Measurements from ENCODE around the gene CEACAM4. TPM values are rescaled to one million over a fixed set of nuclear protein-coding genes. Genes with fewer than 3 reads are reported as not detected.

CEACAM4 gene
- total and polyA plus RNA-seq, 2 of the 8 experiments (the other 6 are each of a cell fraction or from before 2014, with no cell fraction given), result not detected

DNA sequence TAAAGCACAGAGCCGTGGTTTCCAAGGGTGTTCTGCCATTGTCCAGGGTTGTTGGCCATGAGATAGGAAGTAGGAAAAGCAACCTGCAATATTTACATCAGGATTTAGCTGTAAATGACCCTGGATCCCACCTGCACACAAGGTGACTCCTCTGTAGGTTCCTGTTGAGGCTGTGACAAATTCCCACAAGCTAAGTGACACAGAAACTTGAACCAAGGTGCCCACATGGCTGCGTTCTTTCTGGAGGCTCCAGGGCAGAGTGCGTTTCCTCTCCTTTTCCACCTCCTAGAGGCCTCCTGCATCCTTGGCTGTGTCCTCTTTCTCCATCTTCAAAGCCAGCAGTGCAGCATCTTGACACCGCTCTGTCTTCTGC, 39.0 kb downstream of the CEACAM4 start:
- Histone ChIP-seq H3K79me1 (ENCODE audit: low read depth, low read length) (no peaks in the 10 kb centered on the region), H2BK12ac (ENCODE audit: low read depth, low read length) (no peak overlapping the region), H4K8ac (ENCODE audit: extremely low read depth, insufficient read depth, low read length) (no peak overlapping the region), H4K5ac (ENCODE audit: insufficient read length, low read depth, low read length) (no peak overlapping the region), H3K27ac (ENCODE audit: low read depth, low read length) (no peak overlapping the region), H4K20me1 (replicated peaks in 1 of 2; ENCODE audit: control insufficient read depth in 1 of 2, insufficient read depth in 2 of 2, low read length in 2 of 2) (no peaks in the 10 kb centered on the region), H3K4me1 (replicated peaks in 1 of 4; ENCODE audit: control insufficient read depth in 3 of 4, insufficient read depth in 4 of 4, low read length in 3 of 4) (no peaks in the 10 kb centered on the region), H4K91ac (replicated peaks; ENCODE audit: insufficient read length, low read length) (no peak overlapping the region), H2BK15ac (ENCODE audit: low read length) (no peak overlapping the region), H3K4me2 (ENCODE audit: insufficient read depth in 1 of 2, low read depth in 2 of 2, low read length in 2 of 2) (no peak overlapping the region), H2BK20ac (ENCODE audit: low read length) (no peak overlapping the region), H3K4ac (replicated peaks; ENCODE audit: insufficient read length, low read depth, low read length) (no peak overlapping the region), H3K9me3 (ENCODE audit: insufficient read depth in 2 of 2, low read depth in 1 of 2, low read length in 1 of 2) (peaks cover 69 to 86% of the 10 kb centered on the region in 2 experiments), H2BK5ac (ENCODE audit: low read depth, low read length) (no peak overlapping the region), H3K4me3 (ENCODE audit: extremely low read depth in 1 of 4, insufficient read depth in 2 of 4, low read depth in 3 of 4, low read length in 4 of 4) (no peak overlapping the region), H3K18ac (ENCODE audit: extremely low read depth, low read length) (no peak overlapping the region), H3K23me2 (ENCODE audit: low read depth, low read length) (no peaks in the 10 kb centered on the region), H2AK5ac (ENCODE audit: low read depth, low read length) (no peak overlapping the region), H3K56ac (replicated peaks; ENCODE audit: insufficient read length, low read depth, low read length) (no peak overlapping the region), H2AFZ (ENCODE audit: low read length) (no peak overlapping the region), H3K14ac (ENCODE audit: insufficient read length) (no peak overlapping the region), H2BK120ac (replicated peaks; ENCODE audit: low read depth, low read length) (no peak overlapping the region), H3K9ac (replicated peaks in 1 of 4; ENCODE audit: extremely low read depth in 1 of 4, low read depth in 3 of 4, low read length in 3 of 4) (no peak overlapping the region), H3K27me3 (replicated peaks in 1 of 4; ENCODE audit: control insufficient read depth in 3 of 4, extremely low read depth in 1 of 4, insufficient read depth in 3 of 4, low read length in 3 of 4) (no peaks in the 10 kb centered on the region), H3K36me3 (ENCODE audit: control insufficient read depth in 2 of 4, insufficient read depth in 4 of 4, low read length in 3 of 4) (no peaks in the 10 kb centered on the region), H3K79me2 (ENCODE audit: control insufficient read depth in 1 of 2, insufficient read depth in 2 of 2, low read length in 2 of 2) (no peaks in the 10 kb centered on the region), H3K23ac (ENCODE audit: insufficient read length) (no peak overlapping the region)
- POLR2A ChIA-PET (ENCODE audit: partially characterized antibody), result no interaction called here
- no peak for DNase-seq (ENCODE audit: low read depth in 1 of 2, low spot score in 2 of 2)
- CTCF ChIA-PET (ENCODE audit: partially characterized antibody), result interaction anchor here (0.6 to 2.1 kb wide), 2 partner anchors 17 to 249 kb away, joined by 4 to 7 read pairs; no protein-coding TSS in a partner anchor
- no peak for FAIRE-seq
- 51% methylated on average over 4 of the region's 4 CpGs; no CpG with 5 or more reads in 1 of the 2 experiments for WGBS, 2 experiments (ENCODE audit: extremely low coverage in 1 of 2, insufficient coverage in 1 of 2, insufficient read length in 1 of 2, insufficient replicate concordance in 2 of 2, low coverage in 1 of 2, low lambda C conversion rate in 2 of 2, missing lambda C conversion rate in 1 of 2)
- TF ChIP-seq, protein P1, sequence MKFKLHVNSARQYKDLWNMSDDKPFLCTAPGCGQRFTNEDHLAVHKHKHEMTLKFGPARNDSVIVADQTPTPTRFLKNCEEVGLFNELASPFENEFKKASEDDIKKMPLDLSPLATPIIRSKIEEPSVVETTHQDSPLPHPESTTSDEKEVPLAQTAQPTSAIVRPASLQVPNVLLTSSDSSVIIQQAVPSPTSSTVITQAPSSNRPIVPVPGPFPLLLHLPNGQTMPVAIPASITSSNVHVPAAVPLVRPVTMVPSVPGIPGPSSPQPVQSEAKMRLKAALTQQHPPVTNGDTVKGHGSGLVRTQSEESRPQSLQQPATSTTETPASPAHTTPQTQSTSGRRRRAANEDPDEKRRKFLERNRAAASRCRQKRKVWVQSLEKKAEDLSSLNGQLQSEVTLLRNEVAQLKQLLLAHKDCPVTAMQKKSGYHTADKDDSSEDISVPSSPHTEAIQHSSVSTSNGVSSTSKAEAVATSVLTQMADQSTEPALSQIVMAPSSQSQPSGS (IDR thresholded peaks at IDR 0.05; ENCODE audit: low read length), result no peak
- TF ChIP-seq, protein P2, sequence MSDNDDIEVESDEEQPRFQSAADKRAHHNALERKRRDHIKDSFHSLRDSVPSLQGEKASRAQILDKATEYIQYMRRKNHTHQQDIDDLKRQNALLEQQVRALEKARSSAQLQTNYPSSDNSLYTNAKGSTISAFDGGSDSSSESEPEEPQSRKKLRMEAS (IDR thresholded peaks at IDR 0.05), result no peak
- TF ChIP-seq, protein P3, sequence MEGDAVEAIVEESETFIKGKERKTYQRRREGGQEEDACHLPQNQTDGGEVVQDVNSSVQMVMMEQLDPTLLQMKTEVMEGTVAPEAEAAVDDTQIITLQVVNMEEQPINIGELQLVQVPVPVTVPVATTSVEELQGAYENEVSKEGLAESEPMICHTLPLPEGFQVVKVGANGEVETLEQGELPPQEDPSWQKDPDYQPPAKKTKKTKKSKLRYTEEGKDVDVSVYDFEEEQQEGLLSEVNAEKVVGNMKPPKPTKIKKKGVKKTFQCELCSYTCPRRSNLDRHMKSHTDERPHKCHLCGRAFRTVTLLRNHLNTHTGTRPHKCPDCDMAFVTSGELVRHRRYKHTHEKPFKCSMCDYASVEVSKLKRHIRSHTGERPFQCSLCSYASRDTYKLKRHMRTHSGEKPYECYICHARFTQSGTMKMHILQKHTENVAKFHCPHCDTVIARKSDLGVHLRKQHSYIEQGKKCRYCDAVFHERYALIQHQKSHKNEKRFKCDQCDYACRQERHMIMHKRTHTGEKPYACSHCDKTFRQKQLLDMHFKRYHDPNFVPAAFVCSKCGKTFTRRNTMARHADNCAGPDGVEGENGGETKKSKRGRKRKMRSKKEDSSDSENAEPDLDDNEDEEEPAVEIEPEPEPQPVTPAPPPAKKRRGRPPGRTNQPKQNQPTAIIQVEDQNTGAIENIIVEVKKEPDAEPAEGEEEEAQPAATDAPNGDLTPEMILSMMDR (IDR thresholded peaks at IDR 0.05; ENCODE audit: control extremely low read depth in 1 of 3, insufficient read depth in 1 of 3, low read depth in 1 of 3, low read length in 3 of 3), result no peak
- no peak for TF ChIP-seq SUZ12 (IDR thresholded peaks at IDR 0.05; ENCODE audit: low read length)
- TF ChIP-seq GABPA (IDR thresholded peaks at IDR 0.05; ENCODE audit: borderline replicate concordance, insufficient read depth, low read length), result no peak
- TF ChIP-seq KDM4A (IDR thresholded peaks at IDR 0.05; ENCODE audit: low read depth, low read length, severe bottlenecking), result no peak
- TF ChIP-seq CTBP2 (IDR thresholded peaks at IDR 0.05; ENCODE audit: borderline replicate concordance, insufficient read depth, insufficient read length, low read length), result no peak
- no peak for TF ChIP-seq FOSL1 (IDR thresholded peaks at IDR 0.05; ENCODE audit: insufficient read depth, low read depth, low read length)
- no peak for TF ChIP-seq CBX8 (IDR thresholded peaks at IDR 0.05; ENCODE audit: borderline replicate concordance, low read depth, low read length)
